Glomerular visceral epithelial cell (primary cell): ENCODE results near the gene CDKL2.
"Not testable (repeated sequence)": the region's sequence is repeated elsewhere in the genome, so short reads cannot be mapped to it uniquely, and the experiment has no call there.

Source experiments
- DNase-seq: peaks from one replicate; pipeline ENCODE4 v3.0.0-alpha.2; 2016; ENCODE audit errors: extremely low spot score

CDKL2 gene

GRCh38 chr4:75630174-75630936 lies at the start of gene CDKL2:
TSS of gene CDKL2 (minus strand) at chr4:75630528. CDS start at chr4:75625988, 4,540 bp downstream.
- DNase-seq = peak; percentile 87

GRCh38 chr4:75678965-75679364 lies 48.6 kb upstream of the CDKL2 start:
- no peak for DNase-seq

- no peak for DNase-seq
Observed at GRCh38 chr4:75678473-75678872, 48.1 kb upstream of the CDKL2 start.

GRCh38 chr4:75675004-75675531 lies 44.7 kb upstream of the CDKL2 start:
- no peak for DNase-seq

GRCh38 chr4:75673959-75674328 lies 43.6 kb upstream of the CDKL2 start:
- no peak for DNase-seq

GRCh38 chr4:75673027-75673958 lies 43.0 kb upstream of the CDKL2 start, which contains the start of gene G3BP2:
TSS of gene G3BP2 (minus strand) at chr4:75673411. CDS start at chr4:75662025, 11,386 bp downstream.
- DNase-seq = peak; percentile 99

- peak; percentile 57 for DNase-seq
Observed at GRCh38 chr4:75672461-75673026, 42.2 kb upstream of the CDKL2 start.

GRCh38 chr4:75671802-75672421 lies 41.6 kb upstream of the CDKL2 start:
- no peak for DNase-seq

- DNase-seq = no peak
Observed at GRCh38 chr4:75668596-75668995, 38.3 kb upstream of the CDKL2 start.

- DNase-seq = not testable (repeated sequence)
Observed at GRCh38 chr4:75667636-75668035, 37.3 kb upstream of the CDKL2 start.

- no peak for DNase-seq
Observed at GRCh38 chr4:75666299-75666698, 36.0 kb upstream of the CDKL2 start.

- not testable (repeated sequence) for DNase-seq
Observed at GRCh38 chr4:75664604-75665003, 34.3 kb upstream of the CDKL2 start.

GRCh38 chr4:75662626-75663025 lies 32.3 kb upstream of the CDKL2 start:
- DNase-seq = no peak

GRCh38 chr4:75660491-75660890 lies 30.2 kb upstream of the CDKL2 start:
- no peak for DNase-seq

- no peak for DNase-seq
Observed at GRCh38 chr4:75659512-75660031, 29.2 kb upstream of the CDKL2 start.

- DNase-seq = peak; percentile 41
Observed at GRCh38 chr4:75658876-75659275, 28.5 kb upstream of the CDKL2 start.

- DNase-seq = no peak
Observed at GRCh38 chr4:75655562-75655961, 25.2 kb upstream of the CDKL2 start.

- DNase-seq = no peak
Observed at GRCh38 chr4:75654905-75655304, 24.6 kb upstream of the CDKL2 start.

GRCh38 chr4:75653845-75654503 lies 23.6 kb upstream of the CDKL2 start:
- DNase-seq = peak; percentile 29

- no peak for DNase-seq
Observed at GRCh38 chr4:75644095-75644494, 13.8 kb upstream of the CDKL2 start.

- DNase-seq = no peak
Observed at GRCh38 chr4:75643651-75644050, 13.3 kb upstream of the CDKL2 start.
